Fibroblast of pulmonary artery (primary cell): ENCODE results near the gene AADAT.

Experiments used
- DNase-seq: peaks from one replicate; pipeline ENCODE4 v3.0.0-alpha.2; 2010; ENCODE audit warnings: low read depth
- H3K4me3 ChIP-seq: replicated peaks from 2 replicates; pipeline ENCODE4 v1.5.1; 2011; ENCODE audit warnings: low read depth, mild to moderate bottlenecking, control low read depth, low read length, moderate library complexity
- TF ChIP-seq, protein P1 (sequence below): IDR thresholded peaks from 2 replicates; pipeline ENCODE4 v1.5.1; 2011; ENCODE audit warnings: mild to moderate bottlenecking, control low read depth, low read length, inconsistent platforms; ENCODE audit errors: missing control alignments

AADAT gene

DNA sequence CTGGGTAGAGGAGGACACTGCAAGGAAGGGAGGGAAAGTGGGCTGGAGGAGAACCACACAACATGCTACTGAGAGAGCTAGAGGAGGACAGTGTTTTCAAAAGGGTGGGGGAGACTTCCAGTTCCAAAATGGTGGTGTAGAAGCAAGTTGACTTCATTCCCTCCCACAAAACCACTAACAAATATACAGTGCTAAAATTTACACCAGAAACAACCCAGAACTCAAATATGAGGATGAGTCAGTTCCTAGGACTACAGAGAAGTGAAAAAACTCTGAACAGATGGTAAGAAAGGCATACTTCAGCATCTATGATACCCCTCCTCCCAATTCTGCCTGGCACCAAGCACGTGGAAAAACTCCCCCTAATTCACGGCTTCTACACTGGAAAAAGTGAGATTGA, 9.8 kb downstream of the AADAT start:
- TF ChIP-seq, protein P1, sequence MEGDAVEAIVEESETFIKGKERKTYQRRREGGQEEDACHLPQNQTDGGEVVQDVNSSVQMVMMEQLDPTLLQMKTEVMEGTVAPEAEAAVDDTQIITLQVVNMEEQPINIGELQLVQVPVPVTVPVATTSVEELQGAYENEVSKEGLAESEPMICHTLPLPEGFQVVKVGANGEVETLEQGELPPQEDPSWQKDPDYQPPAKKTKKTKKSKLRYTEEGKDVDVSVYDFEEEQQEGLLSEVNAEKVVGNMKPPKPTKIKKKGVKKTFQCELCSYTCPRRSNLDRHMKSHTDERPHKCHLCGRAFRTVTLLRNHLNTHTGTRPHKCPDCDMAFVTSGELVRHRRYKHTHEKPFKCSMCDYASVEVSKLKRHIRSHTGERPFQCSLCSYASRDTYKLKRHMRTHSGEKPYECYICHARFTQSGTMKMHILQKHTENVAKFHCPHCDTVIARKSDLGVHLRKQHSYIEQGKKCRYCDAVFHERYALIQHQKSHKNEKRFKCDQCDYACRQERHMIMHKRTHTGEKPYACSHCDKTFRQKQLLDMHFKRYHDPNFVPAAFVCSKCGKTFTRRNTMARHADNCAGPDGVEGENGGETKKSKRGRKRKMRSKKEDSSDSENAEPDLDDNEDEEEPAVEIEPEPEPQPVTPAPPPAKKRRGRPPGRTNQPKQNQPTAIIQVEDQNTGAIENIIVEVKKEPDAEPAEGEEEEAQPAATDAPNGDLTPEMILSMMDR, result no peak
- no peak overlapping the region for H3K4me3 ChIP-seq
- no peak for DNase-seq

DNA sequence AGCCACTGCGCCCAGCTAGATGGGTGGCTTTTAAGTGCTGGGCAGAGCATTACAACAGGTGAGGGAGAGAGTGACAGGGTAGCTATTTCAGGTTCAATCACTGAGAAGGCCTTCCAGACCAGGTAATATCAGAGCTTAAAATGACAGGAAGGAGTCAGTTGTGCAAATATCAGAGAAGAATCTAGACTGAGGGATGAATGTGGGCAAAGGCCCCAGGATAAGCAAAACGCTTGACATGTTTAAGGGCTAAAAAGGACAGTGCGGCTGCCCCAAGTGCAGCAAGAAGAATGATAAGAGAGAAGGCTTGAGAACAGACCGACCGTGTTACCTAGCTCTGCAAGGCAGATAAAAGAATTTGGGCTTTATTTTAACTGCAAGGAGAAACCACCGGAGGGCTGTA, 18.6 kb downstream of the AADAT start:
- no peak overlapping the region for H3K4me3 ChIP-seq
- TF ChIP-seq, protein P1, result no peak

DNA sequence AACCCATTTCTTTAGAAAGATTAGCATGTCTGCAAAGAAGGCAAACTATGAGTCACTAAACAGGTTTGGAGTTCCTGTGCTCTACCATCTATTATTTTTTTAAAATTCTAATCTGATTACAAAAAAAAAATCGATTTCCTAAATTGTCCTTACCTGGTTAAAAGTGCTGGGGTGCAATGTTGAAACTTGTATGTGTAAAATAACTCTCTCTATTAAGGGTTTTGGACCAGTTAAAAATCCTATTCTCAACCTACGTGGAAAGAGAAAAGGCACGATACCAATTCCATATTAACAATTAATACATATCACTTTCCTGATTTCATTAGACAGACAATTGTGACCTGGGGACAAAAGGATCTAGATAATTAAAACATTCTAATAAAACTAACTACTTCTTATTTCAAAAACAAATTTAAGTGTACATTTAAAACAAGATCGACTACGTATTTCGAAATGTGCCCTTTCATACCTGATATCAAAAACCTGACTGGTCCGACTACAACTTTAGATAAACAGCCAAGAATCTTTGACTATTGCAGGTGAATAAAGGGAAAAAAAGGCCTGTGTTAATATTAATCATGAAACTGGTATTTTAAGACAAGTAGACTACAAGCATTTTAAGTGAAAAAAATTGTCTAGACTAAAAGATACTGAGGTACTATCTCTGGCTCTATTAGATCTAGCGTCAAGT, 21.2 kb downstream of the AADAT start:
- TF ChIP-seq, protein P1, result no peak
- no peak overlapping the region for H3K4me3 ChIP-seq
- no peak for DNase-seq

More for the DNA sequence above, 18.6 kb downstream of the AADAT start:
- DNase-seq, result no peak

DNA sequence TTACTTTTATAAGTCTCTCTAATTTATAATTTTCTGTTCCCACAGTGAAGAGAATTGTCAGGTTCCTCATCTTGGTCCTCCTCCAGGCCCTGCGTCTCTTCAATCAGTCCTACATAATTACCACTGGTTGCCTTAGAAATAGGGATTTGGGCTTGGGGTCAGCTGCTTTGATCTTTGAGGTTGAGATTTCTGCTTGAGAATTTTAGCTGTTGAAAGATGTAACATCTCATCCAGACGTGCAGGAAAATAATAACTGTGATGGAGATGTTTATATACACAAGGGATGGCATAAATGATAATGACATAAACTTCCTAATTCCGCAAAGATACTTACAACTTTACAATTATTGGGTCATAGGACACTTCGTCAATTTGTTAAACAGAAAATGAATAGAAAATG, 30.3 kb downstream of the AADAT start:
- TF ChIP-seq, protein P1, result no peak
- DNase-seq, result no peak
- H3K4me3 ChIP-seq, result no peak overlapping the region

DNA sequence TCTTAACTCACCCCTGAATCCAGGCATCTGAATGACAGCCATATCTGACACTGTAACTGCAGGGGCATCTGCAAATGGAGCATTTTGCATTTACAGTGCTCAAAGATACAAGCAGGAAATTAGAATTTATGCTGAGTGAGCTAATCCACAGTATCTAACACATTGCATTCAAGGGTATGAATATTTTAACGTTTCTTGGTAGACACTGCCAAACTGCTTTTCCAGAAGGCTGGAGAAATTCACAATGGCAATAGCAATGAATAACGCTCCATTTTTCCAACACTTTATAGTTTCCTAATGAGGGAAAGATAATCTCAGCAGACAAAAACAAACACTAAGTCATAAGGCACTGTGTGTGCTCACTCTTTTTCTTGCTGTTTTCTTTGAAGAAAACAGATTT, 30.9 kb downstream of the AADAT start:
- no peak overlapping the region for H3K4me3 ChIP-seq
- TF ChIP-seq, protein P1, result no peak

GRCh38 chr4:170057866-170058265, 31.9 kb downstream of the AADAT start:
- H3K4me3 ChIP-seq, result no peak overlapping the region
- DNase-seq, result no peak
- TF ChIP-seq, protein P1, result no peak

More for the DNA sequence above, 30.9 kb downstream of the AADAT start:
- no peak for DNase-seq

DNA sequence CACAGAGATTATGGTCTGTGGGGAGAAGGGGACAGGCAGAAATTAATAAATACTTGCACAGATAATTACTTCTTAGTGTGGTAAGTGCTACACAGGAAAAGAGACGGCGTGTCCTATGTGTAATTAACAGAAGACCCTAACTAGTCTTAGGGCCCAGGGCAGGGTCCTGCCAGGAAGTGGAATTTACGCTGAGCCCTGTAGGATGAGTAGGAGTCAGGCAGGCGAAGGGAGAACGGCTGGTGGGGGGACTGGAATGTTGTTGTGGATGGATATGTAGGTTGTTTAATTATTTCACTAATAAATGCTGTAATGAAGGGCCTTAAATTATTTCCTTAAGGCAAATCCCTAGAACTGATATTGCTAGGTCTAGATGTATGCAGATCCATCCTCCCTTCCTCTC, 36.8 kb downstream of the AADAT start:
- H3K4me3 ChIP-seq, result no peak overlapping the region
- TF ChIP-seq, protein P1, result no peak
- no peak for DNase-seq
